K562 (cell line): ENCODE results near the gene NAV2. TPM values are rescaled to one million over a fixed set of nuclear protein-coding genes. Genes with fewer than 3 reads are reported as not detected.

Experiments
- ARID1B ChIP-seq: fragments of 450-650 bp; IDR thresholded peaks from 2 replicates; pipeline ENCODE4 v1.6.1; 2016; ENCODE audit warnings: antibody characterized with exemption, mild to moderate bottlenecking, inconsistent platforms
- EGR1 ChIP-seq: fragments of 450-650 bp; conservative IDR thresholded peaks from 2 replicates; pipeline ENCODE4 v1.6.1; 2017; ENCODE audit warnings: mild to moderate bottlenecking
- ELK3 ChIP-seq: fragments of 450-650 bp; formaldehyde crosslinking; IDR thresholded peaks from 2 replicates; pipeline ENCODE4 v1.4.0; 2020; ENCODE audit warnings: mild to moderate bottlenecking
- FOXO4 ChIP-seq: fragments of 450-650 bp; formaldehyde crosslinking; IDR thresholded peaks from 2 replicates; pipeline ENCODE4 v1.4.0; 2020; ENCODE audit warnings: mild to moderate bottlenecking, moderate library complexity
- GABPB1 ChIP-seq: sonication (generic); formaldehyde crosslinking; IDR thresholded peaks from 2 replicates; pipeline ENCODE4 v1.8.0; 2022; ENCODE audit warnings: mild to moderate bottlenecking, missing genetic modification reagents
- GTF2B ChIP-seq: IDR thresholded peaks from 2 replicates; pipeline ENCODE4 v1.6.1; 2011; ENCODE audit not compliant: insufficient read length; ENCODE audit errors: extremely low read depth
- MCM3 ChIP-seq: fragments of 450-650 bp; IDR thresholded peaks from 2 replicates; pipeline ENCODE4 v1.6.1; 2016
- RB1 ChIP-seq: fragments of 450-650 bp; IDR thresholded peaks from 2 replicates; pipeline ENCODE4 v1.6.1; 2017; ENCODE audit warnings: low read depth, mild to moderate bottlenecking
- SLC30A9 ChIP-seq: fragments of 250-450 bp; sonication (Bioruptor Pico); IDR thresholded peaks from 2 replicates; pipeline ENCODE4 v1.8.0; 2022; ENCODE audit warnings: mild to moderate bottlenecking, moderate library complexity
- SP2 ChIP-seq: IDR thresholded peaks from 2 replicates; pipeline ENCODE4 v1.6.1; 2011; ENCODE audit warnings: mild to moderate bottlenecking, low read depth, low read length, moderate library complexity; ENCODE audit not compliant: poor library complexity, severe bottlenecking; ENCODE audit errors: extremely low read depth
- TEAD4 ChIP-seq, 2 experiments: sonication (generic) in 1 of 2; formaldehyde crosslinking in 1 of 2; IDR thresholded peaks; 2 replicates each; pipeline versions ENCODE4 v1.6.1 to v1.8.0; 2012 to 2022; ENCODE audit warnings: borderline replicate concordance in 1 of 2, inconsistent platforms in 1 of 2, low read length in 1 of 2, mild to moderate bottlenecking in 1 of 2, missing genetic modification reagents in 1 of 2
- THAP12 ChIP-seq: fragments of 250-450 bp; sonication (Bioruptor Pico); IDR thresholded peaks from 2 replicates; pipeline ENCODE4 v1.9.0; 2021; ENCODE audit warnings: mild to moderate bottlenecking, inconsistent platforms
- ZBTB12 ChIP-seq: fragments of 250-450 bp; sonication (Bioruptor Pico); IDR thresholded peaks from 2 replicates; pipeline ENCODE4 v1.4.0; 2020
- ZNF324 ChIP-seq: fragments of 250-450 bp; sonication (Bioruptor Pico); IDR thresholded peaks from 2 replicates; pipeline ENCODE4 v1.4.0; 2020; ENCODE audit warnings: mild to moderate bottlenecking
- ZNF589 ChIP-seq: fragments of 200-800 bp; sonication (Bioruptor generic); IDR thresholded peaks from 2 replicates; pipeline ENCODE4 v1.6.1; 2016; ENCODE audit warnings: low read depth, missing genetic modification characterization, missing compliant biosample characterization
- ZNF639 ChIP-seq, 2 experiments: fragments of 200-800 bp in 1 of 2; sonication (Bioruptor generic) in 1 of 2; sonication (generic) in 1 of 2; formaldehyde crosslinking in 1 of 2; IDR thresholded peaks in 1 of 2; conservative IDR thresholded peaks in 1 of 2; 2 replicates each; pipeline versions ENCODE4 v1.5.0 to v1.6.1; 2016 to 2020; ENCODE audit warnings: missing compliant biosample characterization in 1 of 2, missing genetic modification characterization in 1 of 2, missing genetic modification reagents in 1 of 2
- polyA plus RNA-seq, 8 experiments: library from polyadenylated mRNA; depleted of rRNA in 4 of 8; stranded (reverse) in 5 of 8; unstranded in 3 of 8; fragments of >200 nt; fragmentation: Nextera tagmentation in 2 of 8; fragmentation: Illumina TruSeq in 1 of 8; extraction: Ambion mirVana in 2 of 8; extraction: Trizol in 1 of 8; gene quantifications; 2 replicates each; pipeline versions ENCODE4 v1.2.1 to v1.2.3, GENCODE V29; 2011 to 2014; ENCODE audit warnings: inconsistent platforms in 1 of 8, missing spikeins in 1 of 8
- total RNA-seq, 7 experiments: library from RNA; depleted of rRNA in 6 of 7; stranded (reverse); fragments of >200 nt in 6 of 7; fragmentation: Illumina TruSeq in 2 of 7; extraction: Trizol in 2 of 7; gene quantifications; 2 replicates each; pipeline versions ENCODE4 v1.2.1 to v1.2.3, GENCODE V29; 2011 to 2021; ENCODE audit warnings: low replicate concordance in 1 of 7

Gene NAV2
- total and polyA plus RNA-seq, 9 of the 15 experiments (the other 6 are each of a cell fraction or from before 2014, with no cell fraction given), result 0.03 to 0.35 (median 0.05) TPM

GRCh38 chr11:20089796-20090653 lies 377.4 kb downstream of the NAV2 start (continued):
- TF ChIP-seq ZNF639 (CRISPR knock-in tag; conservative IDR thresholded peaks at IDR 0.05 in 1 of 2, IDR thresholded peaks at IDR 0.05 in 1 of 2) (no peak), THAP12 (no peak), MCM3 (no peak), GABPB1 (CRISPR knock-in tag) (no peak), FOXO4 (CRISPR knock-in tag) (no peak), TEAD4 (IDR thresholded peaks at IDR 0.05; ENCODE audit: low read length) (peak; percentile 73; the same call in 1 of the 2 replicates), TEAD4 (CRISPR knock-in tag; IDR thresholded peaks at IDR 0.05; ENCODE audit: borderline replicate concordance) (no peak), EGR1 (0 out of 2 replicates have a peak, but pooled peaks have one; percentile 15), ZBTB12 (no peak), SP2 (no peak), ZNF589 (CRISPR knock-in tag) (0 out of 2 replicates have a peak, but pooled peaks have one; percentile 25), ZNF324 (CRISPR knock-in tag) (no peak), GTF2B (no peak), SLC30A9 (CRISPR knock-in tag) (no peak), RB1 (no peak), ARID1B (peak; percentile 83), ELK3 (CRISPR knock-in tag) (no peak)
